ENCODE data around the gene LMAN1L.

DNA sequence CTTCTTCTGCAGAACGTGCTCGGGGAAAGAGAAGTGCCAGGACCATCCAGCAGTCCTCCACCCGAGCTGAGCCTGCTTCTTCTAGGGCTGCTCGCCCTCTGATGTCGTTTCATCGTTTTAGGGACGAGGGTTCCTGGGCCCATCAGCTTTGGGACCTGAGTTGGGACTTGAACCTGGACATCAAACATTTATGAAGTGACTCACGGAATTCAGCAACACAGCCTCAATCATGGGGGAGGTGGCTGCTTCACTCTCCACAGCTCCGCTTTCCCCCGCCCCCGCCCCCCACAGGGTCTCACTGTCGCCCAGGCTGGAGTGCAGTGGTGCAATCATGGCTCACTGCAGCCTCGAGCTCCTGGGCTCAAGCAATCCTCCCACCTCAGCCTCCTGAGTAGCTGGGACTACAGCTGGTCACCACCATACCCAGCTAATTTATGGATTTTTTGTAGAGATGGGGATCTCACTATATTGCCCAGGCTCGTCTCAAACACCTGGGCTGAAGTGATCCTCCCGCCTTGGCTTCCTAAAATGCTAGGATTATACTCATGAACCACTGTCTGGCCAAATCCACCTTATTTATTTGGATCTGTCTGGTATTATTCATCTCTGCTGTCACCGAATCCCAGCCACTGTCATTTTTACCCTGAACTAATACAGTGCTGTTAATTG lies 61.3 kb downstream of the LMAN1L start:
- TF ChIP-seq EZH2 (IDR thresholded peaks at IDR 0.05; ENCODE audit: borderline replicate concordance, insufficient read depth, low read length, poor library complexity, severe bottlenecking): no peak
- TF ChIP-seq CTCF (IDR thresholded peaks at IDR 0.05; ENCODE audit: poor library complexity, severe bottlenecking): no peak
- no peak for TF ChIP-seq RAD21 (conservative IDR thresholded peaks at IDR 0.05)
- TF ChIP-seq, protein P1, sequence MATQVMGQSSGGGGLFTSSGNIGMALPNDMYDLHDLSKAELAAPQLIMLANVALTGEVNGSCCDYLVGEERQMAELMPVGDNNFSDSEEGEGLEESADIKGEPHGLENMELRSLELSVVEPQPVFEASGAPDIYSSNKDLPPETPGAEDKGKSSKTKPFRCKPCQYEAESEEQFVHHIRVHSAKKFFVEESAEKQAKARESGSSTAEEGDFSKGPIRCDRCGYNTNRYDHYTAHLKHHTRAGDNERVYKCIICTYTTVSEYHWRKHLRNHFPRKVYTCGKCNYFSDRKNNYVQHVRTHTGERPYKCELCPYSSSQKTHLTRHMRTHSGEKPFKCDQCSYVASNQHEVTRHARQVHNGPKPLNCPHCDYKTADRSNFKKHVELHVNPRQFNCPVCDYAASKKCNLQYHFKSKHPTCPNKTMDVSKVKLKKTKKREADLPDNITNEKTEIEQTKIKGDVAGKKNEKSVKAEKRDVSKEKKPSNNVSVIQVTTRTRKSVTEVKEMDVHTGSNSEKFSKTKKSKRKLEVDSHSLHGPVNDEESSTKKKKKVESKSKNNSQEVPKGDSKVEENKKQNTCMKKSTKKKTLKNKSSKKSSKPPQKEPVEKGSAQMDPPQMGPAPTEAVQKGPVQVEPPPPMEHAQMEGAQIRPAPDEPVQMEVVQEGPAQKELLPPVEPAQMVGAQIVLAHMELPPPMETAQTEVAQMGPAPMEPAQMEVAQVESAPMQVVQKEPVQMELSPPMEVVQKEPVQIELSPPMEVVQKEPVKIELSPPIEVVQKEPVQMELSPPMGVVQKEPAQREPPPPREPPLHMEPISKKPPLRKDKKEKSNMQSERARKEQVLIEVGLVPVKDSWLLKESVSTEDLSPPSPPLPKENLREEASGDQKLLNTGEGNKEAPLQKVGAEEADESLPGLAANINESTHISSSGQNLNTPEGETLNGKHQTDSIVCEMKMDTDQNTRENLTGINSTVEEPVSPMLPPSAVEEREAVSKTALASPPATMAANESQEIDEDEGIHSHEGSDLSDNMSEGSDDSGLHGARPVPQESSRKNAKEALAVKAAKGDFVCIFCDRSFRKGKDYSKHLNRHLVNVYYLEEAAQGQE (IDR thresholded peaks at IDR 0.05; ENCODE audit: borderline replicate concordance): no peak
- no peak for TF ChIP-seq EP300 (conservative IDR thresholded peaks at IDR 0.05; ENCODE audit: poor library complexity, severe bottlenecking)
- TF ChIP-seq POLR2AphosphoS5 (IDR thresholded peaks at IDR 0.05): no peak

Data from neural cell (in vitro differentiated cells).